Measurements from ENCODE around the gene LRRC71.

The LRRC71 gene

DNA sequence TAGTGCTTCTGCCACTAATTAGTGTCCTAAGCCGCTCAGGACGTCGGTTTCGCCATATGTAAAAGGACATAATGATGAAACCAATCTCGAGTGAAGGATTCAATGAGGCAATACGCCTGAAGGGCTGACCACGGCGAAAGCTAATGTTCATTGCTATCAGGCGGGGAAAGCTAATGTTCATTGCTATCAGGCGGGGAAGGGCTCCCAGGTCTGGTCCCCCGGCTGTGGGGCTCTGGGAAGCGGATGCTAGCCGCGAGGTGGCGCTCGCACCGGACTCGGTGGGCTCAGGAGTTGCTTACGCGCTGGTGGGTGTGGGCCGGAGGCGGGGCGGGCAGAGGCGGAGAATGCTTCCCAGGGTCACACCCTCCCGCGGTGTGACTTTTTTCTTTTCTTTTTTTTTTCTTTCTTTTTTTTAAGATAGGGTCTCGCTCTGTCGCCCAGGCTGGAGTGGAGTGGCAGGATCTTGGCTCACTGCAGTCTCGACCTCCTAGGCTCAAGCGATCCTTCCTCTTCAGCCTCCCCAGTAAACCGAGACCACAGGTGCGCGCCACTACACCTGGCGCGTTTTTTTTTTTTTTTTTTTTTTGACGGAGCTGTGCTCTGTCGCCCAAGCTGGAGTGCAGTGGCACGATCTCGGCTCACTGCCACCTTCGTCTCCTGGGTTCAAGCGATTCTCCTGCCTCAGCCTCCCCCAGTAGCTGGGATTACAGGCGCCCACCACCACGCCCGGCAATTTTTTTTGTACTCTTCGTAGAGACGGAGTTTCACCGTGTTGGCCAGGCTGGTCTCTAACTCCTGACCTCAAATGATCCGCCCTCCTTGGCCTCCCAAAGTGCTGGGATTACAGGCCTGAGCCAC lies 28.0 kb upstream of the LRRC71 start:
- ATAC-seq: peak; percentile 93

GRCh38 chr1:156893048-156893953 lies 27.1 kb upstream of the LRRC71 start, which contains the start of gene PEAR1:
TSS of gene PEAR1 (plus strand) at chr1:156893718. CDS start at chr1:156903927, 10,209 bp downstream.
- DNase-seq: no peak
- ATAC-seq: no peak

More for the DNA sequence above, 28.0 kb upstream of the LRRC71 start:
- peak; percentile 95 for DNase-seq

DNA sequence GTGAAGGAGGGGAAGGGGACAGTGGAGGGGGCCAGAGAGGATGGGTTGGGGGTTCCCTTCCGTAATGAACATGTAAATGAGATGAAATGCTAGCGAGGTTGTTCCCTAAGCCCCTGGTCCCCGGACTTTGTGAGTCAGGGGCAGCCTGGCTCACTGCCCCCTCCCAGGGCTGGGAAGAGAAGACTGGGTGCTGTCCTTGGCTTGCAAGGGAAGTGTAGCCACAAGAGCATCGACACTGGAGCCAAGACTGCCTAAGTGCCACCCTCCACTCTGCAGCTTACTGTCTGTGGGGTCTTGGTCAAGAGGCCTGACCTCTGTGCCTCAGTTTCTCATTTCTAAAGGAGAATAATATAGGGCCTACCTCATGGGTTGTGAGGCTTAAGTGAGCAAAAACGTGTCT lies 26.4 kb upstream of the LRRC71 start:
- DNase-seq (no peak), ATAC-seq (no peak)

DNA sequence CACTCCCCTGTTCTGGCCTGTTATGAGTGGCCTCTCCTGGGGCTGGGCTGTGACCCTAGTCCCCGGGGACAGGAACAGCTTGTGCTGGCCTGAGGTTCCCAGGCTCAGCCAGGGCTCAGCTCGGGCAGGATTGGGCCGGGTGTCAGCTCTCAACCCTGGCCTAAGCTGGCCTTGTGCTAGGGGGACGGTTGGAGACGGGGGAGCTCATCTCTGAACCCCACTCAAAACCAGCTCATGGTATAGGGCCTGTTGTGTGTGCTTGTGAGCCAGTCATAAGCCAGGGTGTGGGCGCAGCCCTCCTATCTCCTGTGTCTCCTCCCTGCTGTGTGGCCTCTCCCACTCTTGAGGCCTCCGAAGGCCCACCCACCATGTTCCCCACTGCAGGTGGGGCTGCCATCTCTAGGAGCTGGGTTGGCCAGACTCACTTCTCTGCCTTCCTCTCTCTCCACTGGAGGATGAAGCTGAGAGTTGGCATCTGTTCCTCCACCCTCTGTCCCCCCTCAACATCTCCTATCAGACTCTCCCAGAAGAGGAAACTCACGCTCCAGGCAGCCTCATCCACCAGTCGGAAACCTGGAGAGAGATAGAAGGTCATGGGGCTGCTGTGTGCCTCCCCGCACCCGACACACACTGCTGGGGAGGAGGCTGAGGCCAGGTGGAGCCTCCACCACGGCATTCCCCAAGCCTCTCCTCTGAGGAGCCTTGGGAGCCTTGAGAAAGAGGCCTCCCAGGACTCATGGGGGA lies 25.5 kb upstream of the LRRC71 start:
- DNase-seq (no peak), ATAC-seq (no peak)

GRCh38 chr1:156895455-156895812 lies 25.0 kb upstream of the LRRC71 start:
- ATAC-seq: no peak
- no peak for DNase-seq

GRCh38 chr1:156895927-156896326 lies 24.5 kb upstream of the LRRC71 start:
- DNase-seq: no peak
- ATAC-seq: no peak

DNA sequence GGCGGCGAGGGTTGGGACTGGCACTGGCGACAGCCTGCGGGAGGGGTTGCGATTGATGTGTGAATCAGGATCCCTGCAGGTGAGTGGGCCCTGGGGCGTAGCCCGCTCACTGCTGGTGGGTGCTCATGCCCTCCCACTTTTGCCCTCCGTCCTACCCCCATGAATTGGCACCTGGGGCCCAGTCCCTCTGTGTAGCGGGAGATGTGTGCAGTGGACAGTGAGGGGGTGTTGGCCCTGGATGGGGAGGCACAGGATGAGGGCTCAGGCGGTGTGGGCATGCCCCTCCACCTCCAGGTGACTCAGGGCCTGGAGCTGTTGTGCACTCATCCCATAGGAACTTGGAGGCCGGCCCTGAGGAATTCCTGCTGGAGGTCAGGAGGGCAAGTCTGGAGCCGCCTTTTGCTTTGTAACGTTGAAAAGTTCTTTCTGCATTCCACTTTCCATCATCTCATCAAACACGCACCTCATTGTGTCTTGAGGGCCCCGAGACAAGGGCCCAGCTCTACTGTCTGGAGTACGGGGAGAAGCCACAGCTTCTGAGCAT lies 23.9 kb upstream of the LRRC71 start:
- ATAC-seq (no peak), DNase-seq (no peak)

DNA sequence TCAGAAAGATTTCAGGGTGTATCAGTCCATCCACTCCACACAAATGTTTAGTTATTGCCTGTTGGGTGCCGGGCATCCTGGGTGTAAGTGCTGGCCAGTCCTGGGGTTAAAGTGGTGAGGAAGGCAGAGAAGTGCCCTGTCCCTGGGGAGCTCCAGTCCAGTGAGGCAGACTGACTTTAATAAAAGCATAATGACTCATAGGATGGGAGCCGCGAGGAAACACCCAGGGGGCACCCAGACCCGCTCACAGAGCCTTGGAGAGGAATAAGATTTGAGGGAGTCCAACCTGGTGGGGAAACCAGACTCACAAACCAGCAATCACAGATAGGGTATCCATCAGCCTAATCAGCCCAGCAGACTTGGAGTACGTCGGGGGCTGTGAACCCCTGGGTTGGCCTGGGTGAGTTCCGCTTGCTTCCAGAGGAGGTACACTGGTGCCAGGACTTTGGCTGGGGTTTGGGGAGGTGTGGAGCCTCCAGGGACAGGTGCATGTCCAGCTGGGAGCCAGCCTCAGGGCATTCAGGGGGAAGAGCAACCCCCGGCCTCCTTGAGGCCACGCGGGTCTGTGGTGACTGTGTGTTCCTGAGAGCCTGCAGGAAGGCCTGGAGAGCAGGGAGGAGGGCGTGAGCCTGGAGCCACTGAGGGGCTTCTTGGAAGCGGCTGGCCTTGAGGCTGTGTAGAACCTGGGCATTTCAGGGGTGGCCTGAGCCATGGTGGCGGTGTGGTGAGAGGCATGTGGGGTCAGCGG lies 23.2 kb upstream of the LRRC71 start:
- ATAC-seq: no peak
- no peak for DNase-seq

GRCh38 chr1:156898161-156898566 lies 22.3 kb upstream of the LRRC71 start:
- ATAC-seq (no peak), DNase-seq (no peak)

DNA sequence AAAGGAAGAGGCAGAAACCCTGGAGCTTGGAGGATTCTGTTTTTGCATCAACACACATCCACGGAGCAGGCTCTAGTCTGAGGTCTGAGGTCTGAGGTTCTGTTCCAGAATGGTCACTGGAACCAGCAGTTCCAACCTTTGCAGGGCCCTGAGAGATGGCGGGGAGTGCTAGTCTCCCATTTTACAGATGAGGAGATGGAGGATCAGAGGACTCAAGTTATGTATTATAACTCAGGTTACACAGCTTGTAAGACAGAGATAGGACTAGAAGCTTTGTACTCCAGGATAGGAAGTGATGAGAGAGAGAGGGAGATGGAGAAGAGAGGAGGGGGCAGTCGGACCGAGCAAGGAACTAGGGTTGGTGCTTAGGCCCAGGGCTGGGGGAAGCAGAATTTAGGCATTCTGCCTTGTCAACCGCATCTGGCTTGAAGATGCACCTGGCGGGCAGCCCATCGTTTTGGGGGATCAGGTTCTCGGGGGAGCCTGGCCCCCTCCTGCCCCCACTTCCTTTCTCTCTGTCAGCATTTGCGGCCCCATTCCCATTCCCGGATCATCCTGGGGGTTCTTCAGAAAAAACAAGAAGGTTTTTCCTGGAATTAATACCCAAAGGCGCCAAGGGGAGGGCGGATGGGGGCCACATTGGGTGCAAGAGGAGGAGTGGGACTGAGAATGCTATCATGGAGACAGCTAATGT lies 21.3 kb upstream of the LRRC71 start:
- ATAC-seq (no peak), DNase-seq (no peak)

DNA sequence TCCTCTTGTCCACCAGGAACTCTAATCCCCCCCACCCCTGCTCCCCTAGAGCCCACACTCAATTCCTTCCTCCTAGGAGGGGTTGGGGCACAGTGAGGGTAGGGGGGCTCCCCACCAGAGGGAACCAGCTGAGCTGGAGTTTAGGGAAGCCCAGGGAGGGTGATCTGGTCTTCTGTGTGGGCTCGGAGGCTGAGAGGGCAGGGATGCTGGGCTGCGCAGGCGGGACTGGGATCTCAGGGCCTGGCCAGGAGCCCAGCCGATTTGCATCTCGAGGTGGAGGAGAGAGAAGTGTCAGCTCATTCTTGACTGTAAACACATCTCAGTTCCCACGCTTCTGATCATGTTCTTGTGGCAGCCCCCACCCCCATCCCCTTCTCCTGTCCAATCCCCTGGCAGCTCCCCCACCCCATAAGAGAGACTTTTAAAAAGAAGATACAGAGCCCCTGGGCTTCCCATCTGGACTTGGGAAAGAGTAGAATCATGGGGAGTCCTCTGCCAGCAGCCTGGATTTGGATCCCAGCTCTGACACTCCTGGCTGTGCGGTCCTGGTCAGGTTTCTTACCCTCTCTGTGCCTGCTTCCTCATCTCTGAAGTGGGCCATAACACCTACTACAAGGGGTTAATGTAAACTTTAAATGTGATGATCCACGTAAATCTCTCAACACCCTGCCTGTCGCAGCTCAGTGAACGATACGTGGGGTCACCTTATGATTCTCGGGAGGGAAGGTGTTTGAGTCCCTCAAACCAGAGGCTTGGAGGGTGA lies 20.3 kb upstream of the LRRC71 start:
- no peak for ATAC-seq

DNA sequence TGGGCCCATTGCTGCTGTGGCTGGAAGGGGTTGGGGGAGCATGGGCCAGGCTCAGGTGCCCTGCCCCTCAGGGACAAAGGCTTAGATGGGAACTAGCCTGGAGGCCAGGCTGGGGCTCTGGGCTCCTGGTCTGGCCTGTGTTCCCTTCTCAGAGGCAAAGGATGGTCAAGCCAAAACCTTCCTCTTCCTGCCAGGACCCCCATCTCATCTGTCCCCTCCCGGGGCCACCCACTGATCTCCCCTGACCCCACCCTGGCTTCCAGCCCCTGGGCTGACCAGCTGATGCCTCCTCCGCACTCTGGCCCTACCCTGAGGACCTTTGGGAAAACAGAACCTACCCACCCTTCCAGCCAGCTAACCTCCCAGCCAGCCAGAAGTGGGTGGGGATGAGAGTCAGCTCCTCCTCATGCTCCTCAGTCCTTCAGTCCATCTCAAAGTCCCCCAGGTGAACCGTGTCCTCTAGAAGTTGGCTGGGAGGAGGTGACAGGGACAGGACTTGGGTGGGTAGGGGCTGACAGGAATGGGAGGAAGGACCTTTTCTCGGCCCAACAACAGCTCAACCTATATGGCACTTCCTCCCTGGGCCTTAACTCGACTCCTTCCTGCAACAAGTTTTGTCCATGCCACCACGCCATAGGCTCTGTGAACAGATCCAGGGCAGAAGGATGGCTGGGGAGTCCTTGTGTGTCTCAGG lies 19.4 kb upstream of the LRRC71 start:
- DNase-seq (no peak), ATAC-seq (no peak)

More for the DNA sequence above, 20.3 kb upstream of the LRRC71 start:
- no peak for DNase-seq

DNA sequence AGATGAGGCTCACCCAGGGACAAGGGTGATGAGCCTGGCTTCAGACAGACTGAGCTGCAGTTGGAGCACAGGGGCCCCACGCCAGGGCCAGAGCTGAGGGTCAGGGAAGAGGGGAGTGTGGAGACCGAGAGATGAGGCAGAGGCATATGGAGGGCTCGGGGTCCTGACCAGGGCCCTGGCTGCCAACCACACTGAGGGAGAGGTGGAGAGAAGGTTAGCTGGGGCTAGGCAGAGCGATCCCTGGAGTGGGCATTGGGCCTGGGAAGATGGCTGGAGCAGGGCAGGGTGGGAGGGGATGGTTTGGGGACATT lies 18.9 kb upstream of the LRRC71 start:
- DNase-seq: no peak
- ATAC-seq: no peak

DNA sequence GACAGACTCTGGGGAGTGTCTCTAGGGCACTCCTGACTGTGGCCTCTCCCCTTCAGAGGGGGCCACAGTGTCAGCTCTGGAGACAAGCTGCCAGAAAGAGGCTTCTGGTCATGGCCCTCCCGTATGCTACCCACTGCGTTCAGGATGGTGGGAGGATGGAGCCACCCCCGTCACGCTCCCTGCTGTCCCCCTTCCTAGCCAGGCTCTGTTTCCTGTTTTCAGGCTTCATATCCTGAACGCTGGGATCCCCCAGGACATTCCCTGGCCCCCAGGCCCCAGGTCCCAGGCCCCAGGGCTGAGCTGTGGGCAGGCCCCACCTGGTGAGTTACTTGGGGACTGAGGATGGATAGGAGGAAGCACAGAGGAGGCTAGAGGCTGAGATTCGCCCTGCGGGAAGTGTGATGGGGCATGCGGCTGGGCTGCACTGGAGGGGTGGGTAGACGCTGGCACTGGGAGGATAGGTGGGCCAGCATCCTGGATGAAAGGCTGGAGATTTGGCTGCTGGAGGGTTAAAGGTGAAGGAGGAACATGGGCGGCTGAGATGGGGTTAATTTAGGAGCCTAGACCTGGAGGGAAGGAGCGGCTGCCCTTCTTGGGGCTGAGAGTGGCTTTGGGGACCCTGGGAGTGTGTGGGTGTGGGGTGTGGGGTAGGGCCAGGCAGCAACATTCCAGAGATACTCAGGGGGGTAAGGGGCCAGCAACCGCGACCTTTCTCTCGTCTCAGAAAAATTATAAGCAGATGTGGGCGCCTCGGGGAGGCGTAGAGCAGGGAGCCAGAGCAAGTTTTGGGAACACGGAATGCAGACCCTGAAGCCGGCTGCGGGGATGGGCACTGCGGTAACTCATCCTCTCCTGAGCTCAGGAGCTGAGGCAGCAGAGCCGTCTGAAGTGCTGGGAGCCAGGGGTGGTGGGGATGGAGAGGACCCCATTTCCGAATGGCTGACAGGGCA lies 18.2 kb upstream of the LRRC71 start:
- ATAC-seq: no peak
- no peak for DNase-seq

- no peak for ATAC-seq
- DNase-seq: no peak
These were observed 16.9 kb upstream of the LRRC71 start for GRCh38 chr1:156903328-156904091.

- ATAC-seq (no peak), DNase-seq (no peak)
These were observed 16.1 kb upstream of the LRRC71 start for GRCh38 chr1:156904187-156904959.

- DNase-seq (no peak), ATAC-seq (no peak)
These were observed 15.3 kb upstream of the LRRC71 start for GRCh38 chr1:156905176-156905575.
